Gastroesophageal sphincter (tissue), 4 donors: ENCODE data around the gene HSD17B1. TPM values are rescaled to one million over a fixed set of nuclear protein-coding genes. Genes with fewer than 3 reads are reported as not detected.
A peak's percentile ranks its signal among the peaks of the same experiment; 100 is the strongest.
"Not testable (repeated sequence)": the region's sequence is repeated elsewhere in the genome, so short reads cannot be mapped to it uniquely, and the experiment has no call there.

ENCODE experiments used
- ATAC-seq: fragments of 150-250 bp; one replicate; pipeline ENCODE4 v1.9.1; 2016; ENCODE audit warnings: mild to moderate bottlenecking, moderate library complexity
- H3K27ac ChIP-seq, 4 donors: fragments of 200-600 bp; sonication (generic) in 3 of 4; 1 replicate in 3 of 4; 2 replicates in 1 of 4; pipeline ENCODE4 v1.5.1; 2016 to 2019
- H3K27me3 ChIP-seq: fragments of 200-600 bp; sonication (generic); one replicate; pipeline ENCODE4 v1.5.1; 2019
- H3K36me3 ChIP-seq, 2 donors: fragments of 200-600 bp; sonication (generic); one replicate each; pipeline ENCODE4 v1.5.1; 2019; ENCODE audit warnings: control low read depth in 1 of 2
- H3K4me1 ChIP-seq, 3 donors: fragments of 200-600 bp; sonication (generic); 1 replicate in 2 of 3; 2 replicates in 1 of 3; pipeline ENCODE4 v1.5.1; 2016 to 2019; ENCODE audit warnings: control low read depth in 2 of 3
- H3K4me3 ChIP-seq, 2 donors: fragments of 200-600 bp; sonication (generic); one replicate each; pipeline ENCODE4 v1.5.1; 2019; ENCODE audit warnings: mild to moderate bottlenecking in 1 of 2, moderate library complexity in 1 of 2
- H3K9me3 ChIP-seq, 3 donors: fragments of 200-600 bp; sonication (generic); one replicate each; pipeline ENCODE4 v1.5.1; 2017 to 2019; ENCODE audit warnings: control low read depth in 2 of 3
- EP300 ChIP-seq: sonication (generic); formaldehyde crosslinking; IDR thresholded peaks from one replicate; pipeline ENCODE4 v1.6.1; 2017; ENCODE audit warnings: antibody characterized with exemption, mild to moderate bottlenecking
- POLR2A ChIP-seq, 2 donors: fragments of 450-650 bp; IDR thresholded peaks; one replicate each; pipeline ENCODE4 v1.6.1; 2017; ENCODE audit warnings: antibody characterized with exemption in 2 of 2, mild to moderate bottlenecking in 2 of 2, moderate library complexity in 1 of 2
- POLR2AphosphoS5 ChIP-seq: sonication (generic); formaldehyde crosslinking; IDR thresholded peaks from one replicate; pipeline ENCODE4 v1.6.1; 2017; ENCODE audit warnings: antibody characterized with exemption
- WGBS, 2 donors: methylation state at CpG; one replicate each; pipeline ENCODE4 v1.1.5; 2018; ENCODE audit warnings: low coverage in 1 of 2; 5-methylcytosine and 5-hydroxymethylcytosine counted together
- total RNA-seq, 4 donors: library from RNA; depleted of rRNA; stranded (reverse); fragments of >200 nt; gene quantifications; one replicate each; pipeline ENCODE4 v1.1.0, GENCODE V29; 2016
- TF ChIP-seq, protein P1 (sequence below), 4 experiments: fragments of 200-600 bp in 2 of 4; fragments of 450-650 bp in 2 of 4; sonication (generic) in 1 of 4; IDR thresholded peaks; one replicate each; pipeline ENCODE4 v1.5.1; 2017 to 2019; ENCODE audit warnings: antibody characterized with exemption in 4 of 4, mild to moderate bottlenecking in 2 of 4, moderate library complexity in 2 of 4

The HSD17B1 gene
- total RNA-seq, 4 donors from 2014 or later: 0.39 to 1.4 (median 0.69) TPM

- ATAC-seq: no peak
- Histone ChIP-seq H3K36me3 (peaks cover 0 to 59% of the 10 kb centered on the region in 2 donors), H3K4me3 (no peak overlapping the region), H3K27me3 (no peaks in the 10 kb centered on the region), H3K4me1 (peaks cover 0 to 13% (median 8%) of the 10 kb centered on the region in 3 donors), H3K9me3 (no peaks in the 10 kb centered on the region), H3K27ac (no peak overlapping the region)
- 72 to 81% methylated on average over 8 of the region's 8 CpGs for WGBS, 2 donors
- TF ChIP-seq EP300 (no peak), POLR2A (IDR thresholded peaks at IDR 0.05) (no peak), POLR2AphosphoS5 (no peak)
- TF ChIP-seq, protein P1, sequence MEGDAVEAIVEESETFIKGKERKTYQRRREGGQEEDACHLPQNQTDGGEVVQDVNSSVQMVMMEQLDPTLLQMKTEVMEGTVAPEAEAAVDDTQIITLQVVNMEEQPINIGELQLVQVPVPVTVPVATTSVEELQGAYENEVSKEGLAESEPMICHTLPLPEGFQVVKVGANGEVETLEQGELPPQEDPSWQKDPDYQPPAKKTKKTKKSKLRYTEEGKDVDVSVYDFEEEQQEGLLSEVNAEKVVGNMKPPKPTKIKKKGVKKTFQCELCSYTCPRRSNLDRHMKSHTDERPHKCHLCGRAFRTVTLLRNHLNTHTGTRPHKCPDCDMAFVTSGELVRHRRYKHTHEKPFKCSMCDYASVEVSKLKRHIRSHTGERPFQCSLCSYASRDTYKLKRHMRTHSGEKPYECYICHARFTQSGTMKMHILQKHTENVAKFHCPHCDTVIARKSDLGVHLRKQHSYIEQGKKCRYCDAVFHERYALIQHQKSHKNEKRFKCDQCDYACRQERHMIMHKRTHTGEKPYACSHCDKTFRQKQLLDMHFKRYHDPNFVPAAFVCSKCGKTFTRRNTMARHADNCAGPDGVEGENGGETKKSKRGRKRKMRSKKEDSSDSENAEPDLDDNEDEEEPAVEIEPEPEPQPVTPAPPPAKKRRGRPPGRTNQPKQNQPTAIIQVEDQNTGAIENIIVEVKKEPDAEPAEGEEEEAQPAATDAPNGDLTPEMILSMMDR (IDR thresholded peaks at IDR 0.05): no peak
These were observed 7.8 kb upstream of the HSD17B1 start for GRCh38 chr17:42544874-42545283.

DNA sequence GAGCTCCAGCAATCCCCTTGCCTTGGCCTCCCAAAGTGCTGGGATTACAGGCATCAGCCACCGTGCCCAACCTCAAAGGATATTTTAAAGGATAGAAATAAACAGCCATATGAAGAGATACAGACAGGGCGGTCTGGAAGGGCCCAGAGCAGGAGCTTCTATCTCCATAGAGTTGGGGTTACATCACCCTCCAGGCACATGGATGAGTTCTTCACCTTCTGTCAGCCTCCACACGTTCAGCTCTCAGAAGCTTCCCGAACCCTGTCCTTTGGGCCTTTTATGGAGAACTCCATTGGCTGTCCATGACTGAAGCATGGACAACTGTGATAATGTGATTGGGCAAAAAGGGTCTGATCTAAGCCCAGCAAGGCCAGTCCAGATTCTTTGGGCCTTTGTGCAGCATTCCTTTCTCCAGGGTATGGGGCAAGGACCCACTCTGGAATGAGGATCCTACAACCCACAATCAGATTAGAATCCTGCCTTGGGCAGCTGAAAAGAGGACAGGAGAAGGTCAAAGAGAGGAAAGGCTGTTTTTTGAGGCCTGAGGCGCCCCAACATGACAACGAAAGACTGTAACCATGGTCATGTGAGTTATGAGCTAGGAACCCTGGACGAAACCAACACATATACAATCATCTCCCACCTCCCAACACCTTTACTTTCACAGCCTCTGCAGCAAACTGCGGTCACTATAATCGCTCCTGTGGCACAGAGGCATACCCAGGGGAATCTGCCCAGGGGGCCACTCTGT, 6.8 kb upstream of the HSD17B1 start:
- not testable (repeated sequence) for H3K9me3 ChIP-seq, H3K4me3 ChIP-seq, ATAC-seq, H3K27me3 ChIP-seq, H3K27ac ChIP-seq
- Histone ChIP-seq H3K4me1 (peaks cover 0 to 13% (median 8%) of the 10 kb centered on the region in 3 donors), H3K36me3 (peaks cover 0 to 48% of the 10 kb centered on the region in 2 donors)
- 96% methylated on average over 5 of the region's 9 CpGs; no CpG with 5 or more reads in 1 of the 2 donors for WGBS, 2 donors

GRCh38 chr17:42547001-42547461, 5.7 kb upstream of the HSD17B1 start:
- Histone ChIP-seq H3K27ac (no peak overlapping the region), H3K9me3 (no peaks in the 10 kb centered on the region), H3K4me3 (no peak overlapping the region), H3K27me3 (no peaks in the 10 kb centered on the region), H3K36me3 (peaks cover 0 to 37% of the 10 kb centered on the region in 2 donors), H3K4me1 (peaks cover 0 to 13% (median 8%) of the 10 kb centered on the region in 3 donors)
- TF ChIP-seq EP300 (no peak), POLR2AphosphoS5 (no peak), POLR2A (IDR thresholded peaks at IDR 0.05) (no peak)
- TF ChIP-seq, protein P1 (IDR thresholded peaks at IDR 0.05): no peak
- 50% methylated on average over 7 of the region's 23 CpGs; no CpG with 5 or more reads in 1 of the 2 donors for WGBS, 2 donors
- ATAC-seq: no peak

- Histone ChIP-seq H3K9me3 (no peaks in the 10 kb centered on the region), H3K27ac (no peak overlapping the region), H3K27me3 (no peaks in the 10 kb centered on the region), H3K4me3 (no peak overlapping the region), H3K4me1 (peaks cover 0 to 19% (median 8%) of the 10 kb centered on the region in 3 donors), H3K36me3 (peaks cover 0 to 34% of the 10 kb centered on the region in 2 donors)
- no CpG with 5 or more reads among the region's 14 CpGs for whole genome bisulfite sequencing, 2 donors
- ATAC-seq: no peak
- no peak for TF ChIP-seq POLR2A (IDR thresholded peaks at IDR 0.05)
These were observed 5.0 kb upstream of the HSD17B1 start for GRCh38 chr17:42547698-42548069.

DNA sequence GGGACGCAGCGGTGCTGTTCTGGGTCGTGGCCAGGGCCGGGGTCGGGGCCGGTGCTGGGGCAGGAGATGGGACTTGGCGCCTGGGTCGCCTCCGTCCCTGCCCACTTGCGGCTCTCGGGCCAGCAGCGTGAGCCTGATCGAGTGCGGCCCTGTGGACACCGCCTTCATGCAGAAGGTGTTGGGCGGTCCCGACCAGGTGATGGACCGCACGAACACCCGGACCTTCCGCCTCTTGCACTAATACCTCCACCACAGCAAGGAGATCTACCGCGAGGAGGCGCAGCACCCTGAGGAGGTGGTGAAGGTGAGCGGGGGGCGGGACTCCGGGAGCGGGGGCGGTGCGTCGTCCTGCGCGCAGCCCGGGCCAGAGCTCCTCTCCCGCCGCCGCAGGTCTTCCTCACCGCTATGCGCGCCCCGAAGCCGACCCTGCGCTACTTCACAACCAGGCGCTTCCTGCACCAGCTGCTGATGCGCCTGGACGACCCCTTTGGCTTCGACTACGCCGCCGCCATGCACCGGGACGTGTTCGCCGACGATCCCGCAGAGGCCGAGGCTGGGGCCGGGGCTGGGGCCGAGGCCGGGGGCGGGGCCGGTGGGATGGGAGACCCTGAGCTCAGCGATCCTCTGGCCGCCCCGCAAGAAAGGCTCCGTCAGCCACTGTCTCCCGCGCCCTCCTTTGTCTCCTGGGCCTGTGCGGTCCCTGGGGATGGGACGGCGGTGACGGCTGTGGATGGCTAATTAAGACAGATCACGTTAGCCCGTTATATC, 4.5 kb upstream of the HSD17B1 start:
- H3K27me3 ChIP-seq: no peaks in the 10 kb centered on the region
- WGBS, 2 donors: no CpG with 5 or more reads among the region's 74 CpGs
- ATAC-seq: peak; percentile 54

More for the DNA sequence above, 4.5 kb upstream of the HSD17B1 start:
- peaks cover 0 to 24% (median 8%) of the 10 kb centered on the region in 3 donors for H3K4me1 ChIP-seq
- H3K27ac ChIP-seq: no peak overlapping the region
- no peak for TF ChIP-seq POLR2AphosphoS5
- TF ChIP-seq, protein P1 (IDR thresholded peaks at IDR 0.05): peak in 2 of 4 experiments; percentile 25 to 50
- peak overlapping the region in 1 of 2 donors; percentile 39 for H3K4me3 ChIP-seq
- peaks cover 0 to 34% of the 10 kb centered on the region in 2 donors for H3K36me3 ChIP-seq
- H3K9me3 ChIP-seq: no peaks in the 10 kb centered on the region
